HepG2 (cell line): ENCODE data around the gene INAFM1. TPM values are rescaled to one million over a fixed set of nuclear protein-coding genes. Genes with fewer than 3 reads are reported as not detected.

Experiments
- ELF4 ChIP-seq: sonication (generic); formaldehyde crosslinking; IDR thresholded peaks from 2 replicates; pipeline ENCODE4 v1.5.0; 2020; ENCODE audit warnings: missing genetic modification reagents, mild to moderate bottlenecking, moderate library complexity, borderline replicate concordance
- ERF ChIP-seq: IDR thresholded peaks from 2 replicates; pipeline ENCODE4 v1.6.1; 2018; ENCODE audit warnings: missing biosample characterization, missing genetic modification reagents
- FOXM1 ChIP-seq: sonication (generic); formaldehyde crosslinking; IDR thresholded peaks from 2 replicates; pipeline ENCODE4 v1.5.0; 2020; ENCODE audit warnings: missing genetic modification reagents
- GMEB2 ChIP-seq: IDR thresholded peaks from 2 replicates; pipeline ENCODE4 v1.6.1; 2016; ENCODE audit warnings: missing biosample characterization, missing genetic modification reagents, low read depth
- KLF16 ChIP-seq, 2 experiments: sonication (generic) in 1 of 2; formaldehyde crosslinking in 1 of 2; IDR thresholded peaks; 2 replicates each; pipeline versions ENCODE4 v1.6.1 to v1.8.0; 2016 to 2023; ENCODE audit warnings: missing genetic modification reagents in 2 of 2, missing compliant biosample characterization in 1 of 2
- SNAI1 ChIP-seq: sonication (generic); formaldehyde crosslinking; IDR thresholded peaks from 2 replicates; pipeline ENCODE4 v1.5.0; 2020; ENCODE audit warnings: mild to moderate bottlenecking, missing genetic modification reagents, borderline replicate concordance
- TMF1 ChIP-seq: sonication (generic); formaldehyde crosslinking; IDR thresholded peaks from 2 replicates; pipeline ENCODE4 v1.8.1; 2022; ENCODE audit warnings: low read depth, missing genetic modification reagents
- ZNF121 ChIP-seq: sonication (generic); formaldehyde crosslinking; IDR thresholded peaks from 2 replicates; pipeline ENCODE4 v1.5.0; 2020; ENCODE audit warnings: mild to moderate bottlenecking, missing genetic modification reagents
- ZNF17 ChIP-seq: sonication (generic); formaldehyde crosslinking; IDR thresholded peaks from 2 replicates; pipeline ENCODE4 v1.5.0; 2020; ENCODE audit warnings: mild to moderate bottlenecking, missing genetic modification reagents
- ZNF460 ChIP-seq: sonication (generic); formaldehyde crosslinking; IDR thresholded peaks from 2 replicates; pipeline ENCODE4 v1.5.1; 2020; ENCODE audit warnings: missing genetic modification reagents, mild to moderate bottlenecking, borderline replicate concordance
- ZNF567 ChIP-seq: sonication (generic); formaldehyde crosslinking; IDR thresholded peaks from 2 replicates; pipeline ENCODE4 v1.8.1; 2023; ENCODE audit warnings: mild to moderate bottlenecking, missing genetic modification reagents, borderline replicate concordance
- ZNF644 ChIP-seq: IDR thresholded peaks from 2 replicates; pipeline ENCODE4 v1.6.1; 2016; ENCODE audit warnings: low read depth
- polyA plus RNA-seq, 8 experiments: library from polyadenylated mRNA; depleted of rRNA in 3 of 8; stranded (reverse) in 7 of 8; unstranded in 1 of 8; fragments of >200 nt; fragmentation: Illumina TruSeq in 4 of 8; extraction: Trizol in 4 of 8; gene quantifications; 2 replicates each; pipeline versions ENCODE4 v1.2.1 to v1.2.3, GENCODE V29; 2011 to 2016; ENCODE audit warnings: low read depth in 4 of 8, missing spikeins in 1 of 8, mixed read lengths in 1 of 8; ENCODE audit not compliant: insufficient read depth in 1 of 8
- total RNA-seq, 5 experiments: library from RNA; depleted of rRNA; stranded (reverse); fragments of >200 nt; fragmentation: Illumina TruSeq; extraction: Trizol; gene quantifications; 2 replicates each; pipeline ENCODE4 v1.2.3, GENCODE V29; 2016; ENCODE audit warnings: low read depth in 1 of 5
- TF ChIP-seq, protein P1 (sequence below): sonication (generic); formaldehyde crosslinking; IDR thresholded peaks from 2 replicates; pipeline ENCODE4 v1.9.0; 2021; ENCODE audit warnings: missing genetic modification reagents, borderline replicate concordance
- TF ChIP-seq, protein P2 (sequence below): sonication (generic); formaldehyde crosslinking; IDR thresholded peaks from 2 replicates; pipeline ENCODE4 v1.5.1; 2020; ENCODE audit warnings: mild to moderate bottlenecking, missing genetic modification reagents, borderline replicate concordance
- TF ChIP-seq, protein P3 (sequence below), 2 experiments: fragments of 450-650 bp in 1 of 2; sonication (generic) in 1 of 2; formaldehyde crosslinking; IDR thresholded peaks; 2 replicates each; pipeline versions ENCODE4 v1.5.0 to v1.8.0; 2020 to 2022; ENCODE audit warnings: mild to moderate bottlenecking in 1 of 2, missing genetic modification reagents in 1 of 2
- TF ChIP-seq, protein P4 (sequence below): sonication (generic); formaldehyde crosslinking; IDR thresholded peaks from 2 replicates; pipeline ENCODE4 v1.4.0; 2020; ENCODE audit warnings: missing genetic modification reagents, borderline replicate concordance

INAFM1 gene
- total and polyA plus RNA-seq, 2 of the 13 experiments (the other 11 are each of a cell fraction or from before 2014, with no cell fraction given) = 0.88 to 1.9 TPM

GRCh38 chr19:47256693-47257410 is 17.8 kb upstream of the INAFM1 start (continued):
- TF ChIP-seq, protein P1, sequence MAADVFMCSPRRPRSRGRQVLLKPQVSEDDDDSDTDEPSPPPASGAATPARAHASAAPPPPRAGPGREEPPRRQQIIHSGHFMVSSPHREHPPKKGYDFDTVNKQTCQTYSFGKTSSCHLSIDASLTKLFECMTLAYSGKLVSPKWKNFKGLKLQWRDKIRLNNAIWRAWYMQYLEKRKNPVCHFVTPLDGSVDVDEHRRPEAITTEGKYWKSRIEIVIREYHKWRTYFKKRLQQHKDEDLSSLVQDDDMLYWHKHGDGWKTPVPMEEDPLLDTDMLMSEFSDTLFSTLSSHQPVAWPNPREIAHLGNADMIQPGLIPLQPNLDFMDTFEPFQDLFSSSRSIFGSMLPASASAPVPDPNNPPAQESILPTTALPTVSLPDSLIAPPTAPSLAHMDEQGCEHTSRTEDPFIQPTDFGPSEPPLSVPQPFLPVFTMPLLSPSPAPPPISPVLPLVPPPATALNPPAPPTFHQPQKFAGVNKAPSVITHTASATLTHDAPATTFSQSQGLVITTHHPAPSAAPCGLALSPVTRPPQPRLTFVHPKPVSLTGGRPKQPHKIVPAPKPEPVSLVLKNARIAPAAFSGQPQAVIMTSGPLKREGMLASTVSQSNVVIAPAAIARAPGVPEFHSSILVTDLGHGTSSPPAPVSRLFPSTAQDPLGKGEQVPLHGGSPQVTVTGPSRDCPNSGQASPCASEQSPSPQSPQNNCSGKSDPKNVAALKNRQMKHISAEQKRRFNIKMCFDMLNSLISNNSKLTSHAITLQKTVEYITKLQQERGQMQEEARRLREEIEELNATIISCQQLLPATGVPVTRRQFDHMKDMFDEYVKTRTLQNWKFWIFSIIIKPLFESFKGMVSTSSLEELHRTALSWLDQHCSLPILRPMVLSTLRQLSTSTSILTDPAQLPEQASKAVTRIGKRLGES (CRISPR knock-in tag) = no peak
- no peak for TF ChIP-seq FOXM1 (CRISPR knock-in tag)
- no peak for TF ChIP-seq ELF4 (CRISPR knock-in tag)
- no peak for TF ChIP-seq GMEB2 (CRISPR knock-in tag)
- no peak for TF ChIP-seq SNAI1 (CRISPR knock-in tag)
- TF ChIP-seq TMF1 (CRISPR knock-in tag) = no peak
- no peak for TF ChIP-seq ZNF17 (CRISPR knock-in tag)
- TF ChIP-seq, protein P2, sequence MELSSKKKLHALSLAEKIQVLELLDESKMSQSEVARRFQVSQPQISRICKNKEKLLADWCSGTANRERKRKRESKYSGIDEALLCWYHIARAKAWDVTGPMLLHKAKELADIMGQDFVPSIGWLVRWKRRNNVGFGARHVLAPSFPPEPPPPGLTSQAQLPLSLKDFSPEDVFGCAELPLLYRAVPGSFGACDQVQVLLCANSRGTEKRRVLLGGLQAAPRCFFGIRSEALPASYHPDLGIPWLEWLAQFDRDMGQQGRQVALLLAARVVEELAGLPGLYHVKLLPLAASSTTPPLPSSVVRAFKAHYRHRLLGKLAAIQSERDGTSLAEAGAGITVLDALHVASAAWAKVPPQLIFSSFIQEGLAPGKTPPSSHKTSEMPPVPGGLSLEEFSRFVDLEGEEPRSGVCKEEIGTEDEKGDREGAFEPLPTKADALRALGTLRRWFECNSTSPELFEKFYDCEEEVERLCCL (CRISPR knock-in tag) = no peak
- TF ChIP-seq, protein P3, sequence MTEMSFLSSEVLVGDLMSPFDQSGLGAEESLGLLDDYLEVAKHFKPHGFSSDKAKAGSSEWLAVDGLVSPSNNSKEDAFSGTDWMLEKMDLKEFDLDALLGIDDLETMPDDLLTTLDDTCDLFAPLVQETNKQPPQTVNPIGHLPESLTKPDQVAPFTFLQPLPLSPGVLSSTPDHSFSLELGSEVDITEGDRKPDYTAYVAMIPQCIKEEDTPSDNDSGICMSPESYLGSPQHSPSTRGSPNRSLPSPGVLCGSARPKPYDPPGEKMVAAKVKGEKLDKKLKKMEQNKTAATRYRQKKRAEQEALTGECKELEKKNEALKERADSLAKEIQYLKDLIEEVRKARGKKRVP (CRISPR knock-in tag; IDR thresholded peaks at IDR 0.05) = peak in 1 of 2 experiments; percentile 90; a peak in 2 of 4 replicates
- TF ChIP-seq ZNF644 = no peak
- TF ChIP-seq ZNF460 = no peak
- TF ChIP-seq KLF16 (CRISPR knock-in tag; IDR thresholded peaks at IDR 0.05) = no peak
- TF ChIP-seq, protein P4, sequence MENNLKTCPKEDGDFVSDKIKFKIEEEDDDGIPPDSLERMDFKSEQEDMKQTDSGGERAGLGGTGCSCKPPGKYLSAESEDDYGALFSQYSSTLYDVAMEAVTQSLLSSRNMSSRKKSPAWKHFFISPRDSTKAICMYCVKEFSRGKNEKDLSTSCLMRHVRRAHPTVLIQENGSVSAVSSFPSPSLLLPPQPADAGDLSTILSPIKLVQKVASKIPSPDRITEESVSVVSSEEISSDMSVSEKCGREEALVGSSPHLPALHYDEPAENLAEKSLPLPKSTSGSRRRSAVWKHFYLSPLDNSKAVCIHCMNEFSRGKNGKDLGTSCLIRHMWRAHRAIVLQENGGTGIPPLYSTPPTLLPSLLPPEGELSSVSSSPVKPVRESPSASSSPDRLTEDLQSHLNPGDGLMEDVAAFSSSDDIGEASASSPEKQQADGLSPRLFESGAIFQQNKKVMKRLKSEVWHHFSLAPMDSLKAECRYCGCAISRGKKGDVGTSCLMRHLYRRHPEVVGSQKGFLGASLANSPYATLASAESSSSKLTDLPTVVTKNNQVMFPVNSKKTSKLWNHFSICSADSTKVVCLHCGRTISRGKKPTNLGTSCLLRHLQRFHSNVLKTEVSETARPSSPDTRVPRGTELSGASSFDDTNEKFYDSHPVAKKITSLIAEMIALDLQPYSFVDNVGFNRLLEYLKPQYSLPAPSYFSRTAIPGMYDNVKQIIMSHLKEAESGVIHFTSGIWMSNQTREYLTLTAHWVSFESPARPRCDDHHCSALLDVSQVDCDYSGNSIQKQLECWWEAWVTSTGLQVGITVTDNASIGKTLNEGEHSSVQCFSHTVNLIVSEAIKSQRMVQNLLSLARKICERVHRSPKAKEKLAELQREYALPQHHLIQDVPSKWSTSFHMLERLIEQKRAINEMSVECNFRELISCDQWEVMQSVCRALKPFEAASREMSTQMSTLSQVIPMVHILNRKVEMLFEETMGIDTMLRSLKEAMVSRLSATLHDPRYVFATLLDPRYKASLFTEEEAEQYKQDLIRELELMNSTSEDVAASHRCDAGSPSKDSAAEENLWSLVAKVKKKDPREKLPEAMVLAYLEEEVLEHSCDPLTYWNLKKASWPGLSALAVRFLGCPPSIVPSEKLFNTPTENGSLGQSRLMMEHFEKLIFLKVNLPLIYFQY (CRISPR knock-in tag) = no peak
- no peak for TF ChIP-seq ZNF567 (CRISPR knock-in tag)
- no peak for TF ChIP-seq ERF
- no peak for TF ChIP-seq ZNF121 (CRISPR knock-in tag)
